Epithelial cell of prostate (primary cell): ENCODE data around the gene HMGA1.
"Not testable (repeated sequence)": the region's sequence is repeated elsewhere in the genome, so short reads cannot be mapped to it uniquely, and the experiment has no call there.

Experiments
- DNase-seq: peaks from one replicate; pipeline ENCODE4 v3.0.0-alpha.2; 2011; ENCODE audit warnings: low read depth, low spot score
- H3K27ac ChIP-seq: fragments of 450-650 bp; 2 replicates; pipeline ENCODE4 v1.5.1; 2017; ENCODE audit warnings: mild to moderate bottlenecking

The HMGA1 gene

DNA sequence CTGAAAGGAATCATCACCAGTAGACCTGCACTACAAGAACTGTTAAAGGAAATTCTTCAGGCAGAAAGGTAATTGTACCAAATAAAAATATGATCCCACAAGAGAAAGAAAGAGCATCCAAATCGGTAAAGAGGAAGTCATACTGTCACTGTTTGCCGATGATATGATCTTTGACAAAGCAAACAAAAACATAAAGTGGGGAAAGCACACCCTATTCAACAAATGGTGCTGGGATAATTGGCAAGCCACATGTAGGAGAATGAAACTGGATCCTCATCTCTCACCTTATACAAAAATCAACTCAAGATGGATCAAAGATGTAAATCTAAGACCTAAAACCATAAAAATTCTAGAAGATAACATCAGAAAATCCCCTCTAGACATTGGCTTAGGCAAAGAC lies 15.7 kb downstream of the HMGA1 start:
- H3K27ac ChIP-seq, DNase-seq: not testable (repeated sequence)

DNA sequence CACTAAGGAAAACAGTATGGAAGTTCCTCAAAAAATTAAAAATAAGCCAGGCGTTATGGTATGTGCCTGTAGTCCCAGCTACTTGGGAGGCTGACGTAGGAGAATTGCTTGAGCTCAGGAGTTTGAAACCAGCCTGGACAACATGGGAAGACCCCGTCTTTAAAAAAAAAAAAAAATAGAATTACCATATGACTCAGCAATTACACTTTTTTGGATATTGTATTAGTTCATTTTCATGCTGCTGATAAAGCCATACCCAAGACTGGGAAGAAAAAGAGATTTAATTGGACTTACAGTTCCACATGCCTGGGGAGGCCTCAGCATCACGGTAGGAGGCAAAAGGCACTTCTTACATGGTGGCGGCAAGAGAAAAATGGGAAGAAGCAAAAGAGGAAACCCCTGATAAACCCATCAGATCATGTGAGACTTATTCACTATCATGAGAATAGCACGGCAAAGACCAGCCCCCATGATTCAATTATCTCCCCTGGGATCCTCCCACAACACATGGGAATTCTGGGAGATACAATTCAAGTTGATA lies 22.9 kb downstream of the HMGA1 start:
- H3K27ac ChIP-seq = no peak overlapping the region
- no peak for DNase-seq

DNA sequence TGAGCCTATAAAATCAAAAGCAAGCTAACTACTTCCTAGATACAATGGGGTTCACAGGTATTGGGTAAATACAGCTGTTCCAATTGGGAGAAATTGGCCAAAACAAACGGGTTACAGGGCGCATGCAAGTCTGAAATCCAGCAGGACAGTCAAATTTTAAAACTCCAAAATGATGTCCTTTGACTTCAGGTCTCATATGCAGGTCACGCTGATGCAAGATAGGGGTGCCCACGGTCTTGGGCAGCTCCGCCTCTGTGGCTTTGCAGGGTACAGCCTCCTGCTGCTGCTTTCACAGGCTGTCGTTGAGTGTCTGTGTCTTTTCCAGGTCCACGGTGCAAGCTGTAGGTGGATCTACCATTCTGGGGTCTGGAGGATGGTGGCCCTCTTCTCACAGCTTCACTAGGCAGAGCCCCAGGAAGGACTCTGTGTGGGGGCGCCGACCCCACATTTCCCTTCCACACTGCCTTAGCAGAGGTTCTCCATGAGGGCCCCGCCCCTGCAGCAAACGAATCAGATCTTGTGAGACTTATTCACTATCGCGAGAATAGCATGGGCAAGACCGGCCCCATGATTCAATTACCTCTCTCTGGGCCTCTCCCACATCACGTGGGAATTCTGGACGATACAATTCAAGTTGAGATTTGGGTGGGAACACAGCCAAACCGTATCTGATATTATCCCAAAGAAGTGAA lies 24.0 kb downstream of the HMGA1 start:
- H3K27ac ChIP-seq = no peak overlapping the region
- DNase-seq = no peak

GRCh38 chr6:34263484-34263883 lies 26.8 kb downstream of the HMGA1 start:
- H3K27ac ChIP-seq, DNase-seq: not testable (repeated sequence)

GRCh38 chr6:34267746-34268145 lies 31.1 kb downstream of the HMGA1 start:
- no peak for DNase-seq
- H3K27ac ChIP-seq = no peak overlapping the region

DNA sequence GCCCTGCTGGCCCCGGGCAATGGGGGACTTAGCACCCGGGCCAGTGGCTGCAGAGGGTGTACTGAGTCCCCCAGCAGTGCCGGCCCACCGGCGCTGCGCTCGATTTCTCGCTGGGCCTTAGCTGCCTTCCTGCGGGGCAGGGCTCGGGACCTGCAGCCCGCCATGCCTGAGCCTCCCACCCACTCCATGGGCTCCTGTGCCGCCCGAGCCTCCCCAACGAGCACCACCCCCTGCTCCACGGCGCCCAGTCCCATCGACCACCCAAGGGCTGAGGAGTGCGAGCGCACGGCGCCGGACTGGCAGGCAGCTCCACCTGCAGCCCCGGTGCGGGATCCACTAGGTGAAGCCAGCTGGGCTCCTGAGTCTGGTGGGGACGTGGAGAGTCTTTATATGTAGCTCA lies 32.5 kb downstream of the HMGA1 start:
- not testable (repeated sequence) for H3K27ac ChIP-seq, DNase-seq

DNA sequence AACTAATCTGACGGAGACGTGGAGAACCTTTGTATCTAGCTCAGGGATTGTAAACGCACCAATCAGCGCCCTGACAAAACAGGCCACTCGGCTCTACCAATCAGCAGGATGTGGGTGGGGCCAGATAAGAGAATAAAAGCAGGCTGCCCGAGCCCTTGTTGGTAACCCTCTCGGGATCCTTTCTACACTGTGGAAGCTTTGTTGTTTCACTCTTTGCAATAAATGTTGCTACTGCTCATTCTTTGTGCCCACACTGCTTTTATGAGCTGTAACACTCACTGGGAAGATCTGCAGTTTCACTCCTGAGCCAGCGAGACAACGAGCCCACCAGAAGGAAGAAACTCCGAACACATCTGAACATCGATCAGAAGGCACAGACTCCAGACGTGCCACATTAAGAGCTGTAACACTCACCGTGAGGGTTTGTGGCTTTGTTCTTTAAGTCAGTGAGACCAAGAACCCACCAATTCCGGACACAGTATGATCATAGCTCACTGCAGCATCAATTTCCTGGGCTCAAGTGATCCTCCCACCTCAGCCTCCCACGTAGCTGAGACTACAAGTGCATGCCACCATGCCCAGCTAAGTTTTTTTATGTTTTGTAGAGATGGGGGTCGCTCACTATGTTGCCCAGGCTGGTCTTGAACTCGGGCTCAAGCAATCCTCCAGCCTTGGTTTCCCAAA lies 33.1 kb downstream of the HMGA1 start:
- not testable (repeated sequence) for DNase-seq, H3K27ac ChIP-seq

DNA sequence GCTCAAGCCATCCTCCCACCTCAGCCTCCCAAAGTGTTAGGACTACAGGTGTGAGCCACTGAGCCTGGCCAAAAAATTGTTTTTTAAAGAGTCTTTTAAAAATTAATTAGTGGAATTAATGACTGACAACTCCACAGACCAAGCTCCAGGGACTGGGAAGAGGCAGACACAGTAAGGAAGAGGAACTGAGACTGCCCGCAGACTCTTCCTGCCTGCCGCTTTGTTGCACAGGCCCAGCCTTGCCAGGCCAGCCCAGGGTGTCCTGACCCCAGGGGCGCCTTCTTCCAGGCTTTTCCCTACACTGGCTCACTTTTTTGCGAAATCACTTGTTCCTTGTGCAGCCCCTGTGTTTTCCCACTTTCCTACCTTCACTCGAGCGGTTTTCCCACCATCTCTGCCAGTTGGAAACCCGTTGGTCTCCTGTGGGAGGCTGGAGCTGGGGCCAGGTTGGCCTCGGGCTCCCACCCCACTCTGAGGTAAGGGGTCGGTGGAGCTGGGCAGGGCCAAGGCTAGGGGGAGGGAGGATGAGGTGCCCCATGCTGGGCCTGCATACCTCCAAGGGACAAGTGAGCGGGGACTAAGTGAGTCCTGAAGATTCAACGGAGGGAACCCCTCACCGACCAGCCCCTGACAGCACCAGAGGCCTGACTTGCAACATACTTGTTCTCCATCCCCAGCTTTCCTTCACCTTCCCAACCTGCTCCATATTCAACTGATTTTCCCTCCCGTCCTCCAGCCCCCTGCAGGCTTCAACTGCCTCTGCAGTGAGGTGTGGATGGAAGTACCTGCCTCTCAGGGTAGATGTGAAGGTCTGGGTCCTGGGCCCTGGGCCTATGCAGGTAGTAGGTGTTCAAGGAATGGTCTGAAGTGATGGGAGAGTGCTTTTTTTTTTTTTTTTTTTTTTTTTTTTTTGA lies 35.6 kb downstream of the HMGA1 start:
- DNase-seq = no peak
- no peak overlapping the region for H3K27ac ChIP-seq

- no peak for DNase-seq
- no peak overlapping the region for H3K27ac ChIP-seq
These were observed 36.7 kb downstream of the HMGA1 start for GRCh38 chr6:34273242-34273805.

GRCh38 chr6:34274129-34274528 lies 37.5 kb downstream of the HMGA1 start:
- no peak overlapping the region for H3K27ac ChIP-seq
- DNase-seq = no peak

- no peak for DNase-seq
- no peak overlapping the region for H3K27ac ChIP-seq
These were observed 38.6 kb downstream of the HMGA1 start for GRCh38 chr6:34275128-34275804.

DNA sequence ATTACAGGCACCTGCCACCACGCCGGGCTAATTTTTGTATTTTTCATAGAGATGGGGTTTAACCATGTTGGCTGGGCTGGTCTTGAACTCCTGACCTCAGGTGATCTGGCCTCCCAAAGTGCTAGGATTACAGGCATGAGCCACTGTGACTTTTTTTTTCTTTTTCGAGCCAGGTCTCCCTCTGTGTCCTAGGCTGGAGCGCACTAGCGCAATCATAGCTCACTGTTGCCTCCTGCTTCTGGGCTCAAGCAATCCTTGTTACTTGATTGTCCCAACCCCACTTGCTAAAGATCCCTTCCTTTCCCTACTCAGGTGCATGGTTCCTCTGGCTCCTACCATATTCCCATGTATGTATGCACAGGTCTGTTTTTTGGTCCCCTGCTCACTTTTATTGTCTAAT lies 39.5 kb downstream of the HMGA1 start:
- no peak for DNase-seq
- no peak overlapping the region for H3K27ac ChIP-seq

DNA sequence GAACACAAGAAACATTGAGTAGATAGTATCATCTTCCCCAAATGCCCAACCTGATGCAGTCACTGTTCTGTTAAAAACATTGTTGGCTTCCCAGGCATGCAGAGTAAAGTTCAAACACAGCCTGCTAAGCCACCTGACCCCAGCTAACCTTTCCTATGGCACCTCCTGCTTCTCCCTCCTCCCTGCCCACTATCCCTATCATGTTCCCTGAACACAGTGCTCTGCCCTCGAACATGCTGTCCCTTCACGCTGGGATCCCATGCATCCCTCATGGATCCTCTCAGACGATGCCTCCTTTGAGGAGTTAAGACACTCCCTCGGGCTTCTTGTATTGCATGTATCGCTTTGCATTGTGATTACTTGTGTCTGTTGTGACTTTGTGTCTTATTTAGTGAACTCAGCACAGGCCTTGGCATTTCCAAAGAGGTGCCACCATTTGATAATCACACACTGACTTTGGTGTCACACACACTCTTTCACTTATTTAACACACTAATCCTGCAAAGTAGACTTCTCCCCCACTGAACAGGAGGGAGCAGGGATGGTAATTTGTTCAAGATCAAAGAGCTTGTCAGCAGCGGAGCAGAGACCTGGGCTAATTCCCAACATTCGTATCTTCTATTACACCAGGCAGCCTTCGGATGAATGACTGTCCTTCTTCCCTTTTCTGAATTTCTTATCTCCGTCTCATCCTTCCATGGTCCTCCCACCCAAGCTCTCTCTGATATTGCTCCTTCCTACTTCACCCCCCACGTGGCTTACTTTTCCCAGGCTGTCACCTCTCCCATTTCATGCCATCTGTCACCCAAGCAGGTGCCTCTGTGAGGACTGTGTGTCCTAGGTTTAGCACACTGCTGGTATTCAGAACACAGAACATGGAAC lies 40.4 kb downstream of the HMGA1 start:
- no peak for DNase-seq
- H3K27ac ChIP-seq = no peak overlapping the region

GRCh38 chr6:34277763-34278112 lies 41.1 kb downstream of the HMGA1 start:
- DNase-seq = no peak
- no peak overlapping the region for H3K27ac ChIP-seq

- no peak overlapping the region for H3K27ac ChIP-seq
- no peak for DNase-seq
These were observed 42.2 kb downstream of the HMGA1 start for GRCh38 chr6:34278833-34279232.

GRCh38 chr6:34280216-34280615 lies 43.5 kb downstream of the HMGA1 start:
- DNase-seq = no peak
- H3K27ac ChIP-seq = no peak overlapping the region

DNA sequence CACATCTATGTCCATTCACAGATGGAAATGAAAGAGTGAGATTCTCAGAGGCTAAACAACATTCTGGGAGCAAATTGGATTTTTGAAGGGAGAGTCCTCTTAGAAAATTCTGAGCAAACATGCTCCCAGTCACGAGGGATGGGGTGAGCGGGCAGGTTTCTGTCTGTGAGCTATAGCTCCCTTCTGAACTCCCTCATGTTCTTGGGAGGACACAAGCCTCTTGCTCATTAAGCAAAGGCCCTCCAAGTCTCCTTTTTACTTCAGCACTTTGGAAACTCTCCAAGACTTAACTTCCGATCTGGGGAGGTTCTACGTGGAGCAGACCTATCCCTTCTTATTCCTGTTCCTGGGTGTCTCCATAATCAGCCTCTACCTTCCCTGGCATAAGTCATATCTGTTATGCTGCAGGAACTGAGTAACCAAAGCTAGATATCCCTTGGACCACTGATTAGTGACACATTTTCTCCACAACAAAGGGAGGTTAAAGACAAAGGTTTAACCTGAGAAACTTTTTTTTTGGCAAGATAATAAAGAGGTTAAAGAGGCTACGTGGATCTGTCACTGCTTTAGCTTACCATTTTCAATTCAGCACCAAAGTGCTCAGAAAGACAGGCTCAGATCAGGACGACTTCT lies 45.1 kb downstream of the HMGA1 start:
- H3K27ac ChIP-seq = no peak overlapping the region
- no peak for DNase-seq

DNA sequence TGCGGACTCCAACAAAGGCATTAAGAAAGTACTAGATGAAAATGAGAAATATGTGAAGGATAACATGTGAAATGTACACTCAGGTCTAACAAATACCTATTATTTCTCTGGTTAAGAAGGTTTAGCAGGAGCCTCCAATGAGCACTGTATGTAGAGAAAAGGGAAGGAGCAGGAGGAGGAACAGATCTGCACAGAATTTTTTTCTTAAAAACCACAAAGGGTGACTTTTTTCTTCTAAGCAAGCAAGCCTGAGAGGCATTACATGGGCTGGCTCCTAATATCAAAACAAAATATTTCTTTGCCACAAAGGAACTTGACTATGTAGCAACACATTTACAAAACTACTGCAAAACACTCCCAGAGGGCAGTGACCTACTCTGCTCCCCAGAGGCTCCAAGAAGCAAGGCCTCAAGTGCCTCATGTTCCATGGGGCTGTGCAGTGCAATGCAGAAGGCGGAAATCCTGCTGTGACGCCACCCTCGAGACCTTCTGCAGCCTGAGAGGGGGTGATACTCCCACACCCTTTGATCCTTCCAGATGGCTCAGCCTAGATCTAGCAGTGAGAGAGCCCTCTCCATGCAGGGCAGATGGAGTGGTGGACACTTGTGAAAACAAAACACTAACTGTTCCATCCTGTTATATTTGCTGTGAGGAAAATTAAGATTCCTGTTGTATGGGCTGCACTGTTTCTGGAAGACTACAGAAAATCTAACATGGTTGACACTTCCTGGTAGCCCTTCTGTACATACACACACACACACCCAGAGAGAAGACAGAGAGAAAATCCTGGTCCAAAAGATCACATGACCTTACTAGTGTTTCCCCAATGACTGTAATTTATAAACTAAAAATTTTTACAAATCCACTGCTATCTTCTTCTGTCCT lies 48.1 kb downstream of the HMGA1 start:
- no peak for DNase-seq
- H3K27ac ChIP-seq = no peak overlapping the region
